DOHH2 (cell line): ENCODE data around the gene TAS2R1.

ENCODE experiments used
- H3F3A ChIP-seq: fragments of 200-600 bp; sonication (generic), shearing (Covaris generic); 2 replicates; pipeline ENCODE4 v1.6.0; 2016; ENCODE audit warnings: antibody characterized with exemption, mild to moderate bottlenecking; ENCODE audit not compliant: control insufficient read depth, insufficient read depth
- H3K27ac ChIP-seq: fragments of 200-600 bp; sonication (generic); 2 replicates; pipeline ENCODE4 v1.5.1; 2014; ENCODE audit warnings: low read depth, mild to moderate bottlenecking, low read length, moderate library complexity
- H3K27me3 ChIP-seq: fragments of 200-600 bp; sonication (generic); 2 replicates; pipeline ENCODE4 v1.6.1; 2014; ENCODE audit warnings: mild to moderate bottlenecking, low read length, mixed read lengths; ENCODE audit not compliant: control insufficient read depth
- H3K36me3 ChIP-seq: fragments of 200-600 bp; sonication (generic); 2 replicates; pipeline ENCODE4 v1.6.1; 2014; ENCODE audit warnings: mild to moderate bottlenecking, low read length, moderate library complexity, mixed read lengths; ENCODE audit not compliant: control insufficient read depth
- H3K4me1 ChIP-seq: fragments of 200-600 bp; sonication (generic); 2 replicates; pipeline ENCODE4 v1.6.1; 2014; ENCODE audit warnings: mild to moderate bottlenecking, low read length, mixed read lengths; ENCODE audit not compliant: control insufficient read depth
- H3K4me2 ChIP-seq: fragments of 200-600 bp; sonication (generic); 2 replicates; pipeline ENCODE4 v1.6.0; 2014; ENCODE audit warnings: mild to moderate bottlenecking, low read length, moderate library complexity
- H3K4me3 ChIP-seq: fragments of 200-600 bp; sonication (generic); 2 replicates; pipeline ENCODE4 v1.5.1; 2014; ENCODE audit warnings: mild to moderate bottlenecking, low read length, mixed read lengths
- H3K79me2 ChIP-seq: fragments of 200-600 bp; sonication (generic); 2 replicates; pipeline ENCODE4 v1.6.1; 2014; ENCODE audit warnings: mild to moderate bottlenecking, low read length, mixed read lengths; ENCODE audit not compliant: control insufficient read depth
- H3K9me2 ChIP-seq: fragments of 200-600 bp; sonication (generic); replicated peaks from 2 replicates; pipeline ENCODE4 v1.6.1; 2014; ENCODE audit warnings: mild to moderate bottlenecking, low read length, mixed read lengths; ENCODE audit not compliant: control insufficient read depth
- H3K9me3 ChIP-seq: fragments of 200-600 bp; sonication (generic); 2 replicates; pipeline ENCODE4 v1.6.1; 2014; ENCODE audit warnings: antibody characterized with exemption, low read length, mixed read lengths; ENCODE audit not compliant: control insufficient read depth, insufficient read depth
- H4K20me1 ChIP-seq: fragments of 200-600 bp; sonication (generic); 2 replicates; pipeline ENCODE4 v1.6.0; 2014; ENCODE audit warnings: low read depth, mild to moderate bottlenecking, antibody characterized with exemption, low read length, moderate library complexity; ENCODE audit not compliant: control insufficient read depth, insufficient read depth
- CTCF ChIP-seq: fragments of 200-600 bp; sonication (generic); IDR thresholded peaks from one replicate; pipeline ENCODE4 v1.5.1; 2014; ENCODE audit warnings: antibody characterized with exemption, mild to moderate bottlenecking, low read depth, low read length; ENCODE audit not compliant: poor library complexity, severe bottlenecking
- EZH2phosphoT487 ChIP-seq: fragments of 200-600 bp; sonication (generic); IDR thresholded peaks from 2 replicates; pipeline ENCODE4 v1.6.1; 2017; ENCODE audit warnings: borderline replicate concordance, mild to moderate bottlenecking, antibody characterized with exemption, low read length, moderate library complexity, mixed read lengths

TAS2R1 gene

GRCh38 chr5:9596171-9596780, 33.9 kb downstream of the TAS2R1 start:
- Histone ChIP-seq H3K36me3 (no peaks in the 10 kb centered on the region), H3K4me1 (no peaks in the 10 kb centered on the region), H3K9me2 (no peaks in the 10 kb centered on the region; the same call in 1 of the 2 replicates), H3K9me3 (no peaks in the 10 kb centered on the region), H3K4me2 (no peak overlapping the region), H3F3A (no peaks in the 10 kb centered on the region), H3K27me3 (no peaks in the 10 kb centered on the region), H3K27ac (no peak overlapping the region), H3K4me3 (no peak overlapping the region), H3K79me2 (no peaks in the 10 kb centered on the region), H4K20me1 (no peaks in the 10 kb centered on the region)
- TF ChIP-seq CTCF (no peak), EZH2phosphoT487 (no peak)

GRCh38 chr5:9594913-9595312, 35.2 kb downstream of the TAS2R1 start:
- H3K9me2 ChIP-seq, result no peaks in the 10 kb centered on the region; the same call in 1 of the 2 replicates
- TF ChIP-seq EZH2phosphoT487 (no peak), CTCF (no peak)
- H3K27ac ChIP-seq, result no peak overlapping the region

GRCh38 chr5:9589049-9589835, 40.9 kb downstream of the TAS2R1 start:
- H3K4me3 ChIP-seq, result no peak overlapping the region
- H3K79me2 ChIP-seq, result no peaks in the 10 kb centered on the region
- H3K36me3 ChIP-seq, result no peaks in the 10 kb centered on the region
- no peak overlapping the region for H3K4me2 ChIP-seq
- no peaks in the 10 kb centered on the region for H3K9me3 ChIP-seq
- H3K4me1 ChIP-seq, result no peaks in the 10 kb centered on the region
- H4K20me1 ChIP-seq, result no peaks in the 10 kb centered on the region
- no peaks in the 10 kb centered on the region for H3K27me3 ChIP-seq
- no peak overlapping the region for H3K27ac ChIP-seq
- TF ChIP-seq CTCF (no peak), EZH2phosphoT487 (no peak)
- no peaks in the 10 kb centered on the region for H3K9me2 ChIP-seq
- H3F3A ChIP-seq, result no peaks in the 10 kb centered on the region

More at GRCh38 chr5:9594913-9595312, 35.2 kb downstream of the TAS2R1 start:
- no peaks in the 10 kb centered on the region for H3K79me2 ChIP-seq
- no peaks in the 10 kb centered on the region for H3K27me3 ChIP-seq
- H3K9me3 ChIP-seq, result no peaks in the 10 kb centered on the region
- H3K36me3 ChIP-seq, result no peaks in the 10 kb centered on the region
- no peaks in the 10 kb centered on the region for H3K4me1 ChIP-seq
- H3F3A ChIP-seq, result no peaks in the 10 kb centered on the region
- no peaks in the 10 kb centered on the region for H4K20me1 ChIP-seq
- H3K4me2 ChIP-seq, result no peak overlapping the region
- no peak overlapping the region for H3K4me3 ChIP-seq
